CD4-positive, alpha-beta T cell treated with Interleukin-6 for 4 hours (primary cell): ENCODE data around the gene KIRREL1.

ENCODE experiments used
- DNase-seq: peaks from one replicate; pipeline ENCODE4 v3.0.0-alpha.2; 2020; ENCODE audit warnings: mixed read lengths

Gene KIRREL1

DNA sequence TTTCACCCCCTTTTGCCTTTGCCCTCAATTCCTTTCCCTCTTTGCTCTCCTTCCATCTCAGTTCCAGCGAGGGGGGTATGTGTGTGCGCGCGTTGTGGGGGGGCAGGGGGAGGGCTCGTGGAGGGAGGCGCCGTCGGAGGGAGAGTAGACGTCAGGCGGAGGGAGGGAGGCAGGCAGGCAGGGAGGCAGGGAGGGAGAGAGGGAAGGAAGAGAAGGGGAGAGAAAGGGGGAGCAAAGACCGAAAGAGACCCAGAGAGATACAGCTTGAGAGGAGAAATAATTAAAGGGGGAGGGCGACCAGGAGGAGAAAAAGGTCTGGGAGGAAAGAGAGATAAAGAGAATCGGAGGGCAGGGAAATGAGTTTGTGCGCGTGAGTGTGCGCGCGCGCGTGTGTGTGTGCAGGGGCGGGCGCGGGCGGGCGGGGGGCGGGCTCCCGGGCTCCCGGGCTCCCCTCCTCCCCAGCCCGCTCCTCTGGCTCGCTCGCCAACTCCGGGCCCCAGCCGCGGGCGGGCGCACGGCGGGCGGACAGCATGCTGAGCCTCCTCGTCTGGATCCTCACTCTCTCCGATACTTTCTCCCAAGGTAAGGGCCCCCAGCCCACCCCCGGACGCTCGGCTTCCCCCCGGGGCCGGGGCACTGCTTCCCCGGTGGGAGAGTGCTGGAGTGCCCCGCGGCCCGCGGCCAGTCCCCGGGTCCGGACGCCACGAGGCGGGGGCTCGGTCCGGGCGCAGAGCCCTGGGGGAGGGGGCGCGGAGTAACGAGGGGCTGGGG, at the start of gene KIRREL1:
Gene KIRREL1 (plus strand): TSS at position 499 of the 771 bp plus-strand sequence. CDS start 32 bp downstream, at position 531.
- no peak for DNase-seq

DNA sequence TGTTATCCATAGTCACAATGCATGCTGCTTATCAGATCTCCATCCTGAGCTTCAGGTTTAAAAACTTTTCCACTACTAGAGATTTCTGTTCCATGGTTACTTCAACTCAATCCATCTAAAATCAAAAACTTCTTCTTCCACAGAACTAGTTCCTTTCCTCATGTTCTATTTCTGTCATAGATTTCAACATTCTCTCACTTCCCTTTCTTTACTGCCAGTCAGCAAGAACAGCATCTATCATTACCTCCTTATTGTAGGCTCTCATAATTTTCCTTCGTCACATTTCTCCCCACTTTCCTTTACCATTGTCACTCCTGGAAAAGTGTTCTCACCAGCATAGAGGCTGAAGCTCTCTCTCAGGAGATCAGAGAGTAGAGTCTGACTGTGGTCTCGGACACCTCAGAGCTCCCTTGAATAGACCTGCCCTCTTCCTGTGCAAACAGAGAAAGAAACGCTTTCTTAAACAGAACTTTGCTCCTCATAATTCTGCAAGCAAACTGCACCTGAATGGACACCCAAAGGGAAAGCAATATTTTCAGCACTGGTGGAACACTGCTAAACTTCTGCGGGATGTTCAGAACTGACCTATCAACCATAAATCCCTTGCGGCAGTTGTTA, 48.7 kb upstream of the KIRREL1 start:
- no peak for DNase-seq

- no peak for DNase-seq
Measured at GRCh38 chr1:157948312-157949073, 45.0 kb upstream of the KIRREL1 start.

DNA sequence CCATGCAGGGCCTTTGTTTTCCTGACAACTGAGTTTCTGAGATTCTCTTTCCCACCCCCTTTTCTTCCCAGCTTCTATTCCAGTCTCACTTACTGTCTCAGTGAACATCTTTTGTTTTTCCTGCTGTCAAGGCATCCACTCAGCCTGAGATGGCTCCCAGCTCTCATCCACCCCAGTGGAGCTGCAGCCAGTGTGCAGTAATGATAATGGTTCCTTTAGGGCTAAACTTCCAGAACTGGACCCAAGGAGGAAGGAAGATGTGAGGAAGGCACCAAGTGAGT, 44.4 kb upstream of the KIRREL1 start:
- no peak for DNase-seq

GRCh38 chr1:157951230-157951629, 42.2 kb upstream of the KIRREL1 start:
- DNase-seq = no peak

- DNase-seq = no peak
Measured at GRCh38 chr1:157952601-157953000, 40.8 kb upstream of the KIRREL1 start.

GRCh38 chr1:157955221-157955620, 38.2 kb upstream of the KIRREL1 start:
- DNase-seq = no peak

GRCh38 chr1:157955857-157956256, 37.6 kb upstream of the KIRREL1 start:
- DNase-seq = no peak

DNA sequence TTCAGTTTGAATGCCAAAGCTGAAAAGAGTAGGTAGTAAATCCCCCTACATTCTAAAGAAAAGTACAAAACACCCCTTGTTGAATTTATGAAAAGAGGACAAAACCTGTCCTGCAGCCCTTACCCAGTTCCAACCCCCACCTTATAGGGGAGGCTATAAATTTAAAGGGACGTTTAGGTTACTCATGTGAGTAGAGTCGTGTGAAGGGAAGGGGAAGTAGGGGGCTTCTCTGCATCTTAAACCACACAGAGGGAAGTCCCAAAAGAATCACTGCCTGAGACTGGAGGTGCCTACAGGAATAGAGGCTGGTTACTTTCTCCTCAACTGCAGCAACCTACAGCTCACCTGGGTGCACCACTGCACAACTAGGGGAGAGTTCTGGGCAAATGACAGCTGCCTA, 36.7 kb upstream of the KIRREL1 start:
- DNase-seq = no peak

- DNase-seq = no peak
Measured at GRCh38 chr1:157958263-157958662, 35.2 kb upstream of the KIRREL1 start.

DNA sequence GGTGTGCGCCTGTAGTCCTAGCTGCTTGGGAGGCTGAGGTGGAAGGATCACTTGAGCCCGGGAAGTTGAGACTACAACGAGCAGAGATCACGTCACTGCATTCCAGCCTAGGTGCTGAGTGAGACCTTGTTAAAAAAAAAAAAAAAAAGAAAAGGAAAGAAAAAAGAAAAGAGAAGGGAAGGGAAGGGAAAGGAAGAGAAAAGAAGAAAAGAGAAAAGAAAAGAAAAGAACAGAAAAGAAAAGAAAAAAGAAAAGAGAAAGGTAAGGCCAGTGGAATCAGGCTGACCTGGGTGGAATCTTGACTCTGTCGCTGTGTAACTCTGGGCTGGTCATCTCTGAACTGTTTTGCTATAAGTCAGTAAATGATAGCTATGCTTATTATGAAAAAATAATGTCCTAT, 33.7 kb upstream of the KIRREL1 start:
- no peak for DNase-seq

GRCh38 chr1:157960773-157961172, 32.7 kb upstream of the KIRREL1 start:
- no peak for DNase-seq

GRCh38 chr1:157961805-157962762, 31.4 kb upstream of the KIRREL1 start:
- no peak for DNase-seq

- peak; percentile 54 for DNase-seq
Measured at GRCh38 chr1:157963713-157964112, 29.7 kb upstream of the KIRREL1 start.

DNA sequence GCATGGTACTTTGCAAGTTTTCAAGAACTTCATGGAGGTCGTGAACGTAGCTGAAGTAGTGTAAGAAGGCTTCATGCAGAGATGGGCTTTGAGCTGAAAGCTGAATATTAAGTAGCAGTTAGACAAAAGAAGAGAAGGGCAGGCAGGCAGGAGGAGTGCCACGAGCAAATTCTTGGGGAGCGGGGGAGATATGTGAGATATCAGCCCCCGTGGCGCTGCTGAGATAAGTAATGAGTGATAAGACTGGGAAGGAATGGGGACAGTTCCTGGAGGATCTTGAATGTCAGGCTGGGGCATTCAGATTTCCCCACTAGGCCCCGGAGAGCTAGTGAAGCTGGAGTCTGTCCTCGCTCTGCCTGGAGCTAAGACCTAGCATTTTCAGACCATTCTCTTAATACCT, 27.9 kb upstream of the KIRREL1 start:
- DNase-seq = no peak

- no peak for DNase-seq
Measured at GRCh38 chr1:157966031-157966537, 27.4 kb upstream of the KIRREL1 start.

- DNase-seq = no peak
Measured at GRCh38 chr1:157967205-157967604, 26.2 kb upstream of the KIRREL1 start.

DNA sequence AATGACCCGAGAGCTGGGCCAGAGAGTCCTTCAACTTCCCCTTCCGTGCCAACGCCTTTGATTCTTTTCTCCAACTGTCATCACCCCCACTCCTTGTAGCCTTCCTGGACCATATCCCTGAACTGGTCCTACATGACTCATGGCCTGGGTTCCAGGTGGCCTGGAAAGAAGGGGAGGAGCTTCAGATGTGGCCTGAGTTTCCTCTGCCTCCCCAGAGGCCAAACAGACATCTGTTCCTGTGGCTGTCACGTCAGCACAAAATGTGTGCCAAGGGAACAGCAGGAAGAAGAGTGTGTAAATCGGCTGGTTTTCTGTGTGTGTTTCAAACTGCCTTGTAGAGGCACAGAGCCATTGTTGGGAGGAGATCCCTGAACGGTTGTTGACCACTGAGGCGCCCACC, 24.9 kb upstream of the KIRREL1 start:
- no peak for DNase-seq

- no peak for DNase-seq
Measured at GRCh38 chr1:157968946-157969345, 24.5 kb upstream of the KIRREL1 start.

DNA sequence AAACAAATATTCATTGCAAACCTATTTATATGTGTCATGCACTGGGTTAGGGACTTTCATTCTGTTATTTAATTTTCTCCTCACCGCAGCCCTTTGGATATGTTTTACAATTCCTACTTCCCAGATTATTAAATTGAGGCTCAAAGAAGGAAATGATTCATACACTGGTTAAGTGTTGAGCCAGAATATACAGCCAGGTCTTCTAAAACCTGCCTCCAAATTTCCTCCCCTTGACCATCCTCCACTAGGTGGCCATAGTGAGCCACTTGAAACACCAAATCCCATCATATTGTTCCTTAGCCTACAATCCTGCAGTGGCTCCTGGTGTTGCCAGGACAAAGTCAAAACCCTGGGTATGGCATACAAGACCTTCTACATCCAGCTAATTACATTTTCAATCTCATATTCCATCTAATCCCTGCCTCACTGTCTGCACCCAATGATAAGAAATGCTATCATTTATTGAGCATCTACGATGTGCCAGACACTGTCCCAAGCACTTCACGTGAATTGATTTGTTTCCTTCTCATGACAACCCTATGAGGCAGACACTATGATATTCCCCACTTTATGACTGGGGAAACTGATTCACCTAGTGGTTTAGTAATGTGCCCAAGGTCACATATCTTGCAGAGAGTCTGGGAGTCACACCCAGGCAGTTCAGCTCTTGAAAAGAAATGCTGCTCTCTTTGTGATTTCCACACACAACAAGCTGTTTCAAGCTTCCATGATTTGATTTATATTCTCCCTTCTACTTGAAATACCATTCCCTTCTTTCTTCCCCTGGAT, 23.6 kb upstream of the KIRREL1 start:
- DNase-seq = no peak

- no peak for DNase-seq
Measured at GRCh38 chr1:157971769-157972168, 21.7 kb upstream of the KIRREL1 start.
